Urinary bladder (tissue), 4 donors: ENCODE data around the gene FMC1. TPM values are rescaled to one million over a fixed set of nuclear protein-coding genes. Genes with fewer than 3 reads are reported as not detected.
"Not testable (repeated sequence)": the region's sequence is repeated elsewhere in the genome, so short reads cannot be mapped to it uniquely, and the experiment has no call there.

Source experiments
- DNase-seq: peaks from one replicate; pipeline ENCODE4 v3.0.0-alpha.2; 2015; ENCODE audit errors: extremely low spot score
- H3K27ac ChIP-seq: one replicate; pipeline ENCODE4 v1.5.1; 2013; ENCODE audit warnings: low read depth, mild to moderate bottlenecking, moderate library complexity
- H3K36me3 ChIP-seq: one replicate; pipeline ENCODE4 v1.6.1; 2013; ENCODE audit warnings: mild to moderate bottlenecking, moderate library complexity; ENCODE audit not compliant: insufficient read depth
- H3K4me1 ChIP-seq: one replicate; pipeline ENCODE4 v1.6.1; 2013; ENCODE audit warnings: mild to moderate bottlenecking, moderate library complexity; ENCODE audit not compliant: insufficient read depth
- H3K4me3 ChIP-seq: one replicate; pipeline ENCODE4 v1.5.1; 2013; ENCODE audit warnings: low read depth, low read length
- WGBS: extraction: QIAGEN DNeasy Blood & Tissue Kit; methylation state at CpG from one replicate; pipeline ENCODE4 v1.1.7; 2013; 5-methylcytosine and 5-hydroxymethylcytosine counted together
- polyA plus RNA-seq: library from polyadenylated mRNA; stranded (reverse); fragments of 200-250 nt; gene quantifications from one replicate; pipeline ENCODE4 v1.2.3, GENCODE V29; 2013
- total RNA-seq: library from RNA; depleted of rRNA; stranded (reverse); fragments of >200 nt; gene quantifications from one replicate; pipeline ENCODE4 v1.2.3, GENCODE V29; 2014
- donor health status: healthy with polysubstance abuse.
- donor health status: healthy.

FMC1 gene
- total and polyA plus RNA-seq, 2 donors: 15.1 to 34.0 TPM

DNA sequence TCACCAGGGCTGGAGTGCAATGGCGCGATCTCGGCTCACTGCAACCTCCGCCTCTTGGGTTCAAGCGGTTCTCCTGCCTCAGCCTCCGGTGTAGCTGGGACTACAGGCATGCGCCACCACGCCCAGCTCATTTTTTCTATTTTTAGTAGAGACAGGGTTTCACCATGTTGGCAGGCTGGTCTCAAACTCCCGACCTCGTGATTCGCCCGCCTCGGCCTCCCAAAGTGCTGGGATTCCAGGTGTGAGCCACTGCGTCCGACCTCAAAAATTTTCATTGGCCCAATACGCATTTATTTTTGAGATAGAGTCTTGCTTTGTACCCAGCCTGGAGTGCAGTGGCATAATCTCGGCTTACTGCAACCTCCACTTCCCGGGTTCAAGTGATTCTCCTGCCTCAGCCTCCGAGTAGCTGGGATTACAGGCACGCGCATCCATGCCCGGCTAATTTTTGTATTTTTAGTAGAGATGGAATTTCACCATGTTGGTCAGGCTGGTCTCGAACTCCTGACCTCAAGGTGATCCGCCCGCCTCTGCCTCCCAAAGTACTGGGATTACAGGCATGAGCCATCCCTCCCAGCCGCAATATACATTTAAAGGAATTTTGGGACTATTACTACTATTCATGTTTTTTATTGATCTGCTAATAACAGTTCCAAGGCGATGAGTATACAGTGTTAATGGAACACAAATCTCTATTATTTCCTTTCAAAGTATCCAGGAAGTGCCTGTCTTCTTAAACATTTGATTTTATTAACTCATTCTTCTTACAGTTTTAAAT lies 16.8 kb downstream of the FMC1 start:
- H3K4me1 ChIP-seq, H3K36me3 ChIP-seq, H3K4me3 ChIP-seq, H3K27ac ChIP-seq, DNase-seq: not testable (repeated sequence)
- WGBS: 91% methylated on average over 27 of the region's 27 CpGs

DNA sequence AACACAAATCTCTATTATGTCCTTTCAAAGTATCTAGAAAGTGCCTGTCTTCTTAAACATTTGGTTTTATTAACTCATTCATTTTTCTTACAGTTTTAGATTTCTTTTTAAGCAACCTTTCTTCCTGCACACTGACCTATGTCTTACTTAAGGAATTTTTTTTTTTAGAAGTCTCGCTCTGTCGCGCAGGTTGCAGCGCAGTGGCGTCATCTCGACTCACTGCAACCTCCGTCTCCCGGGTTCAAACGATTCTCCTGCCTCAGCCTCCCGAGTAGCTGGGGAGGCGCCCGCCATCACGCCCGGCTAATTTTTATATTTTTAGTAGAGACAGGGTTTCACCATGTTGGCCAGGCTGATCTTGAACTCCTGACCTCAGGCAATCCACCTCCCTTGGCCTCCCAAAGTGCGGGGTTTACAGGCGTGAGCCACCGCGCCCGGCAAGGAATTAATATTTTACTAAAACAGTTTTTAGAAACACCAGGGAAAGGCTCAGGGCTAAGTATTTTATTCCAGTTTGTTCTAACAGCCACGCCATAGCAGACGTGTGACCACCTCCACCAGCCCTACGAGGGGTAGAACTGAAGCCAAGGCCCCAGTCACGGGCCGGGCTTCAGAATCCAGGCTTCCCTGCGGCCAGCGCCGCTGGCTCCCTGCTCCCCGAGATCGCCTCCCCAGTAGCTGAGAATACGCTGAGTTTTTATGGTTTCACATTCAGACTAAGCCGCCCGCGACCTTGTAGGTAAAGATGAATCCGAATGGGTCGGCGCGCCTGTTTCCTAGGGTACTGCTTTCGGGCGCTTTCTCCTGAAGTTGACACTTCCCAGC lies 17.6 kb downstream of the FMC1 start:
- H3K4me1 ChIP-seq: no peaks in the 10 kb centered on the region
- 1% methylated on average over 39 of the region's 39 CpGs for WGBS
- H3K27ac ChIP-seq: peak overlapping the region; percentile 91
- no peak for DNase-seq
- H3K4me3 ChIP-seq: peak overlapping the region; percentile 65
- no peaks in the 10 kb centered on the region for H3K36me3 ChIP-seq

DNA sequence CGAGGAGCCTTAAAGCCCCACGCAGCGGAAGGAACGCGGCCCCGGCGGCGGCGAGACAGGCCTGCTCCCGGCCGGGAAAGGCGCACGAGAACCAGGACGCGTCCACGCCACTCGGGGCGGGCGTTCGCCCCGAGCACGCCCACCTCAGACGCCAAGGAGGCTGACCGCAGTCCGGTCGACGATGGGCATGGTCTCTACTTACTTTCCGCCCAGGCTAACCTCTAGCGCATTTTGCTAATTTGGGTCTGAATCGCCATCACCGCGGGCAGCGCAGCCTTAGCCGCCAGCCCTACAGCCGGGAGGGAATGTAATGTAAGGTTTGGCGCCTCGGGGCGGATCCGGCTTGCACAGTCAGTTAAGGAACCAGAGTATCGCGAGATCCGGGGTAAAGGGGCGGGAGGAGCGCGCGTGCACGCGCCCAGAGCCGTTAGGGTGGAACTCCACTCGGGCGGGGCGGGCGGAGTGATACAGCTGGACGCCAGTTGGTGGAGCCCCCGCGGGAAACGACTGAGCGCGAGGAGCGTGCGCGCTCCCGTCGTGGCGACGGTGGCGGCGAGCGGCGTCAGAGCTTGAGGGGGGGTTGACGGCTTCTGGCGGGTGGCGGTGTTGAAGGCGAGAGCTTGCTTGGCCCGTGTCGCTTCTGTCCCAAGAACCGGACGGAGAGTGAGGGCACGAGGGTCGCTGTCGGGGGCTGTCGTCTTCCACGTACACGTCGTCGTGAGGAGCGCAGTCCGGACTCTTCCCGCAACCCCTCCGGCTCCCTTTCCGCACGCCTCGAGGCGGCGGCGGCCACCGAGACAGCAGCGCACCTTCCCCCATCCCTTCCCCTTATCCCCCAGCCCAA lies 18.5 kb downstream of the FMC1 start, which contains the start of gene LUC7L2:
Gene LUC7L2, plus strand, starts transcription at position 529 of the 844 bp plus-strand sequence. CDS start 368 bp downstream, outside the sequence.
- under 1% methylated on average over 98 of the region's 98 CpGs for WGBS
- Histone ChIP-seq H3K36me3 (no peaks in the 10 kb centered on the region), H3K4me3 (peak within 1 kb of the TSS; percentile 65), H3K4me1 (no peaks in the 10 kb centered on the region), H3K27ac (peak within 1 kb of the TSS; percentile 100)
- DNase-seq: peak; percentile 96

DNA sequence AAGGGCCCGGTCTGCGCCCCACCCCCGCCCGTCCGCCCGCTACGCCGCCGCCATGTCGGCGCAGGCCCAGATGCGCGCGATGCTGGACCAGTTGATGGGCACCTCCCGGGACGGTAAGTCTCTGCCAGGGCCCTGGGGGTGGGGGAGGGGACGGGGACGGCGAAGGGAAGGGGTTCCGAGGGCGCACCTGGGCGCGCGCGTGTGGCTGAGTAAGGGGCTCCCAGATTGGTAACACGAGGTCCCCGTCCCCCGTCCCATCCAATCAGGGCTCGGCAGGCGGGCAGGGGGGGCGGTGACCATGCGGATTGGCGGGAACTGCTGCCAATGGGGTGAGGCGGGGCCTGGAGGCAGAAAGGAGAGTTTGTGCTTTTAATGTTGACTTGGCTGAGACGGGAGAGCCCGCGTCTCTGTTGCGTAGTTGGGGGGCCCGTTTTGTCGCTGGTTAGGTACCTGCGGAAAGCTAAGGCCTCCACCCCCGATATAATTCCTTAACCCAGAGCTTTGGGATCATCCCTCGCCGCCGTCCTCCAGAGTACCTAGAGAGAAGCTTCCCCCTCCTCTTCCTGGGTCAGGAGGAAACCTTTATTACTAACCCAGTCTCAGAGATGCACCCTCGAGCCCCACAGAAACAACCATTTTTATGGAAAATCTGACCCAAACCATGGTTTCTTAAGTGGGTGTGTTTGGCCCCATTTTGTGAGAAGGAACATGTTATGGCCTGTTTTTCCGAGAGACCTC lies 19.2 kb downstream of the FMC1 start:
- H3K4me1 ChIP-seq: no peaks in the 10 kb centered on the region
- H3K4me3 ChIP-seq: peak overlapping the region; percentile 65
- under 1% methylated on average over 47 of the region's 47 CpGs for WGBS

DNA sequence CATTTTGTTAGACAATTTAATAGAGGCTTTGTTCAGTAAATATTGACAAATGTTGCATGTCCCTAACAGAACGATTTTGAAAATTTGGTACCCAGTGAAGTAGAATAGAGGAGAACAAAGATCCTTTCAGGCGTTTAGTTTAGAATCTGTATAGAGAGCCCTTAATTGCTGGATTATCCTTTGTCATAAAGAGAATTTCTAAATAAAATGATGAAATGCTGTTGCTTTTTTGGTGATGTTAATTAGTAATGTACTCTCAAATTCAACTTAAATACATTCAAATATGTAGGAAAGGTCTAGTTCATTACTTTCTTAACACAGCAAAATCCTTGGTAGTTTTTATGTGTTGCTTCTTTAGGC lies 19.8 kb downstream of the FMC1 start:
- Histone ChIP-seq H3K27ac (no peak overlapping the region), H3K4me1 (no peaks in the 10 kb centered on the region), H3K36me3 (peaks cover 3% of the 10 kb centered on the region), H3K4me3 (peak overlapping the region; percentile 65)
- DNase-seq: no peak
- WGBS: 1% methylated on average over 2 of the region's 2 CpGs

More for the DNA sequence above, 19.2 kb downstream of the FMC1 start:
- peak; percentile 91 for DNase-seq
- Histone ChIP-seq H3K36me3 (peaks cover under 1% of the 10 kb centered on the region), H3K27ac (peak overlapping the region; percentile 100)

DNA sequence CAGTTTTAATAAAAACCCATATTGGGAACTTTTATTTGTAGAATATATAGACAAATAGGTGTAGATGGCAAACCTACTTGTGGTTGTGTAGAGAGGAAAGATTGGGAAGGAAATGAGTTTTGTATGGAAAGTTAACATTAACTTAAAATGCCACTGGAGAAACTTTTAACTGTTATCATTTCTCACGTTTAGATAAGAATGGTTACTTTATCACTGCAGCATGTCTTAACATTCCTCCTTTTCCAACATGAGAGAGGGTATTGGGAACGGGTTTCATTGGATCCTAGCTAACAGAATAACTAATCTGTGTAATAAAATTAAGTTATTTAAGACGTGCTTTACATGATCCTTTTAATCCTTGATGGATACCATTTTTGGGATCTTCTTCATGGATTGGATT lies 20.4 kb downstream of the FMC1 start:
- WGBS: 6% methylated on average over 3 of the region's 3 CpGs
- peaks cover 3% of the 10 kb centered on the region for H3K36me3 ChIP-seq
- no peak overlapping the region for H3K27ac ChIP-seq
- H3K4me3 ChIP-seq: no peak overlapping the region
- no peaks in the 10 kb centered on the region for H3K4me1 ChIP-seq
- DNase-seq: no peak

DNA sequence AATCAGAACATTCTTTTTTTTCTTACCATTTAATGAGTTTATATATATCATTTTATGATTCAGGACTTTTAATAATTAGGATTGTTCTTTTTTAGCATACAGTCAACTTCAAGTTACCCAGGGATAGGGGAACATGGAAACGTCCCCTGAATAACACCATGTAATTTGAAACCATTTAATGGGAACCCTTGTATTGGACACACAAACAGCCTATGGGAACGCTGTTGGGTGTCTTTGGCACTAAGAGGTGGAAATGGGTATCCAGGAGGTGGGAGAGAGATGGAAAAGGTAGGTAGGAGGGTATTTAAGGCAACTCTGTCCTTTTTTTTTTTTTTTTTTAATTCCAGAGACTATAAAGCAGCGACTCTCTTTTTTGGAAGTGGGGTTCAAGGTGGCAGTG lies 21.2 kb downstream of the FMC1 start:
- H3K4me1 ChIP-seq: no peaks in the 10 kb centered on the region
- no peak for DNase-seq
- peak overlapping the region; percentile 19 for H3K27ac ChIP-seq
- no peak overlapping the region for H3K4me3 ChIP-seq
- WGBS: 50% methylated on average over 3 of the region's 3 CpGs
- H3K36me3 ChIP-seq: peaks cover 3% of the 10 kb centered on the region

DNA sequence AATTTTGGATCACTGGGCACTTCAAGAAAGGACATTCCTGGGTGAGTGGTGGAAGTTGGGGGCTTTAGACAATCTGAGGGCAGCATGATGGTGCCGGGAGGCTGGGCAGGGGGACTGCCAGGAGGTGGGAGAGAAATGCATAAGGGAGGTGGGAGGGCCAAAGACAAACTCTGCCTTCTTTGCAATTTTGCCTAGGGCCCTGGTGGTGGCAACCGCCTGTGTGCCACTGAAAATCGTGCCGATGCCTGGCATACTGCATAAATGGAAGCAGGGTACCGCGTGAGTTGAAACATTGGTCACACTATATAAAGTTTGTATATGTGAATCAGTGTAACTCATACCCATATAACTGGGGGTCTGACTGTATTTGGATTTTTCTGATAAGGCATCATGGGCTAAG lies 21.8 kb downstream of the FMC1 start:
- WGBS: 86% methylated on average over 6 of the region's 6 CpGs
- no peak for DNase-seq
- H3K36me3 ChIP-seq: peaks cover 3% of the 10 kb centered on the region
- no peaks in the 10 kb centered on the region for H3K4me1 ChIP-seq
- H3K27ac ChIP-seq: no peak overlapping the region
- no peak overlapping the region for H3K4me3 ChIP-seq

DNA sequence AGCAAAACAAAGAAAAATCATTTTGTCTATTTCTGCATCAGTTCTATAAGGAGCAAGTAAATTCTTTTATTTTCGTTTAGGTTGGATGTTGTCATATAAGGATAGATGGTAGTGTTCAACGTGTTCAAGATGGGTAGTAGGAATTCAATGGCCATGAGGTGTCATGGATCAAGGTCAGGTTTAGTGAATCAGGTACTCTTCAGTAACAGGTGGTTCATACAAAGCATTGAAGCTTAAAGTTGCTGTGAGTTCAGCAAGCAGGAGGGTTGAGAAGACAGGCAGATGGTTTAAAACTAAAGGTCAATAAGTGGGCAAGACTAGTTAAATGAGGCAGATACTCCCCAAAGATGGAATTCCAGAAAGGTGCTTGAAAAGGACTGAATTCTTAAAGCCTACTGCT lies 24.2 kb downstream of the FMC1 start:
- Histone ChIP-seq H3K36me3 (peaks cover 3% of the 10 kb centered on the region), H3K4me1 (no peaks in the 10 kb centered on the region), H3K4me3 (no peak overlapping the region), H3K27ac (no peak overlapping the region)
- WGBS: 86% methylated on average over 2 of the region's 2 CpGs
- no peak for DNase-seq

DNA sequence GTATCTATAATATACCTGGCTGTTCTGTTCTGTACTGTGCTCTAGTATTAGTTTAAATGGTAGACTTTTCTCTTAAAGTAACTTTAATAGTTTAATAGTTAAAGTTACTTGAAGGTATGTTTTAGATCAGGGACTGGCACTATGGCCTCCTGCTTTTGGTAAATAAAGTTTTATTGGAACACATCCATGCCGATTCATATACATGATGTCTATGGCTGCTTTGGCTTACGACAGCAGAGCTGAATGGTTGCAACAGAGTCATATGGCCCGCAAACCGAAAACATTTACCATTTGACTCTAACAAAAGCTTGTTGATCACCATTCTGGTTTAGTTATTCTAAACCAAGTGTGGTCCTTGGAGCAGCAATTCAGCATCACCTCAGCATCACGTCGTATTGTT lies 25.3 kb downstream of the FMC1 start:
- no peak for DNase-seq
- Histone ChIP-seq H3K4me3 (no peak overlapping the region), H3K27ac (no peak overlapping the region), H3K4me1 (no peaks in the 10 kb centered on the region), H3K36me3 (peaks cover 3% of the 10 kb centered on the region)
- 94% methylated on average over 6 of the region's 6 CpGs for WGBS

DNA sequence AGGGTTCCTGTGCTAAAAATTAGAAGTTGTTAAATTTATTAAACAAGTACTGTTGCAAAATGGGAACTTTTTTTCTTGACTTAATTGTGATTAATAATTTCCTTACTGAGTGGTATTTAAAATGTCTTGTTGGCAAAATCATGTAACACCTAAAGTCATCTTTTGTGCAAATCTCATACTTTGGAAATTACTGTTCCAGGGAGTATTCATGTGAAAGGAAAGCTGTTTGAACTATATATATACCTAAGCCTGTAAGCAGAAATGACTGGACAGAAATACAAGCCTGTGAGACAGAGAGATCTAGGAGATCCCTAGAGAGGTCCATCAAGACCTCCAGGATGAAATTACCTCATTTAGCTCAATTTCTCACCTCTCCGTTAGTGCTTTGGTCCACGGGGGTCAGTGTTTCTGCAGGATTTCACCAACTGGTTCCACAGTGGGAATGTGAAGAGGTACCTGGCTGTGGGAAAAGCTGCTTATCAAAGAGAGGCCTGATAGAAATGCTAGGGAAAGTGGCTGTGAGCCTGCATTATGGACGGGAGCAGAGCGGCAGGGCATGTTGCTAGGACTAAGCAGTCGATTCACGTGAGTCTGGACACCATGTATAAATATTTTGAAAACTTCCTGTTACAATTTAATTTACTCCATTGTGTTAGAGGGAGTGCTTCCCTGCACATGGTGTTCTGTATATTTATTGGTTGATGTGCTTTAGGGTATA lies 26.5 kb downstream of the FMC1 start:
- DNase-seq: no peak
- H3K27ac ChIP-seq: no peak overlapping the region
- no peaks in the 10 kb centered on the region for H3K4me1 ChIP-seq
- peaks cover 3% of the 10 kb centered on the region for H3K36me3 ChIP-seq
- 74% methylated on average over 6 of the region's 6 CpGs for WGBS
- no peak overlapping the region for H3K4me3 ChIP-seq

DNA sequence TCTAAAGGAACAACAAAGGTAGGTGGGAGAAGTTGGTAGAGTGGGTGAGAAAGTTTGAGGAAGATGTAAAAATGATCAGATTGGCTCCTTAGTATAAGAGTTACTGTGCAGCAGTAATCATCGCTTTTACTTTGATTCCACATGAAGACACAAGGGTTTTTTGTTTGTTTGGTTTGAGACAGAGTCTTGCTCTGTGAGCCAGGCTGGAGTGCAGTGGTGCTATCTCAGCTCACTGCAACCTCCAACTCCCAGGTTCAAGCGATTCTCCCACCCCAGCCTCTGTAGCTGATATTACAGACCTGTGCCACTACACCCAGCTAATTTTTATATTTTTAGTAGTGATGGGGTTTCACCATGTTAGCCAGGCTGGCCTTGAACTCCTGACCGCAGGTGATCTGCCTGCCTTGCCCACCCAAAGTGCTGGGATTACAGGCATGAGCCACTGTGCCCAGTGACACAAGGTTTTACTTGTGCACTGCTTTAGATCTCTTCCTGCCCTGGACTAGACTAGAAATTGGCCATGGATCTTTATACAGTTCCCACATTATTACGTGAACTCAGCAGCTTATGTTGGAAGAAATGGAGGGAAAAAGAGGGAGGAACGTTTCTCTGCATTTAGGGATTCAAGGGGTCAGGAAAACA lies 29.3 kb downstream of the FMC1 start:
- H3K36me3 ChIP-seq: peaks cover 2% of the 10 kb centered on the region
- DNase-seq: no peak
- H3K4me3 ChIP-seq: no peak overlapping the region
- WGBS: 74% methylated on average over 5 of the region's 5 CpGs
- H3K27ac ChIP-seq: no peak overlapping the region
- H3K4me1 ChIP-seq: no peaks in the 10 kb centered on the region
